HL-60/S4 treated with retinoic acid at 250 ng/mL for 4 days and 3 days (cell line): Measurements from ENCODE around the gene CBR1.
"Not testable (repeated sequence)": the region's sequence is repeated elsewhere in the genome, so short reads cannot be mapped to it uniquely, and the experiment has no call there.

Experiments used
- in situ Hi-C: fragments of 300-500 bp; cut with MboI; formaldehyde crosslinking; loops from 2 replicates; pipeline ENCODE4 v1.7.0; 2022; ENCODE audit warnings: low sequenced_read_pairs

CBR1 gene

DNA sequence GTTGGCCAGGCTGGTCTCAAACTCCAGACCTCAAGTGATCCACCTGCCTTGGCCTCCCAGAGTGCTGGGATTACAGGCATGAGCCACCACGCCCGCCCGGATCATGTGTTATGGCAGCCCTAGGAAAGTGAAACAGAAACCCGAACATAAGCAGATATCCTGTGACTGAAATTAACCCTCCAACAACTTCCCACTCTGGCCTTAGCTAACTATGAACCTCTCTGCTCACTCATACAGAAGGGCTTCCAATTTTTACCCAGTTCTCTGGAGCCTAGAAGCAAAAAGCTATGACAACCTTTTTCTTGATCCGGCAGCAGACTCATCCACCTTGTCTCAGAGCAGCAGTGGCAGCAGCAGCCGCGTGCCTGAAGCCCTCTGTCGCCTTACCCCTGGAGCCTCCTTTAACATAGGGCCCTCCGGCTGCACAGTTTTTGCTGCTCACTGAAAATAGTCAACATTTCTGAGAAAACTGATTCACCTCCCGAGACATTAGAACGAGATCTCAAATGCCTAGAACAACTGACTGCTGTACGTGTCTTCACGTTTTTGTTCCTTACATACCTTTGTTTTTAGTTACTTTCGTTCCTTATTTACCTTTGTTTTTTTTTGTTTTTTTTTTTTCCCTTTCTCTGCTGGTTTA, 9.3 kb downstream of the CBR1 start:
- in situ Hi-C loops, result no loop called here

DNA sequence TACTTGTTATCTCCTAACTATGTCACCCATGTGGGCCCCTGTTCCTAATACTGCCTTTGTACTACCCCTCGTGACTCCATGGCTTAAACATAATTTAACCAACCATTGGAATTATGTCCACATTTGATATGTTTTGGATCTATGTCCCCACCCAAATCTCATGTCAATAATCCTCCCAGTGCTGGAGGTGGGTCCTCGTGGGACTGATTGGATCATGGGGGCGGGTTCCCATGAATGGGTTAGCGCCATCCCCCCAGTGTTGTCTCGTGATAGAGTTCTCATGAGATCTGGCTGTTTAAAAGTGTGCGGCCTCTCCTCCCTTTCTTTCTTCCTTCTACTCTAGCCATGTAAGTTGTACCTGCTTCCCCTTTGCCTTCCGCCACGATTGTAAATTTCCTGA, 9.8 kb downstream of the CBR1 start:
- in situ Hi-C loops, result no loop called here

DNA sequence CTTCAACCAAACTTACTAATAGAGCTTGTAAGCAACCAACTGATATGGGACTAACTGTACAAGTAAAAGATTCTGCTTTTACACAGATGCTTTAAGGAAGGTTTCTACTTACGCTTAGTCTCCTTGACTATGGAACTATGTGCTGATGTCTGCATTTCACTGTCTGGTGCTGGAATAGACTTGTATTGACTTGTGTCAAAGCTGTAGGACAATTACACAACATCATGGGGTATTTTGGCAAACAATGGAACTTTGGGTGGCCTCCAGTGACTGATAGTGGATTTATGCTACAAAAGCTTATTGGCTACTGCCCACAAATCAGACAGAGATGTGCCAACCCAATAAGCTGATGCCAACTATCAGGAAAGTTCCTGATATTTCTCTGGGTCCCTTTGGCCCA, 10.6 kb downstream of the CBR1 start:
- in situ Hi-C loops, result no loop called here

DNA sequence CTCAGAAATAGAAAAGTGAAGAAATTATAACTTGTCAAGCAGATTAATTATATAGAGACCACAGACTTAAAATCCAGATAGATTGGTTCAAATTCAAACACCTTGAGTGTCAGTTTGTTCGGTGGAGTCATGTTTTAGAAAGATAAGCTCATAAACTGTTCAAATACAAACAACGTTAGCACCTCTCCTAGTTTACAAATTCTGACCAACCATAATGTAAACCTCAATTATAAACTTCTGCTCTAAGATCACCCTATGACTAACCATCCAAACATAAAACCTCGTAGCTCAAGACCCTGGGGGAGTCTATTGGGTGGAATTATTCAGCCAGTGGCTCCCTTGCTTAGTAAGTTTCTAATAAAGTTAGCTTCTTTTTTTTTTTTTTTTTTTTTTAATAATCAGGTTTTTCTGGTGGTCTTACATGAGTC, 12.4 kb downstream of the CBR1 start:
- in situ Hi-C loops, result no loop called here

DNA sequence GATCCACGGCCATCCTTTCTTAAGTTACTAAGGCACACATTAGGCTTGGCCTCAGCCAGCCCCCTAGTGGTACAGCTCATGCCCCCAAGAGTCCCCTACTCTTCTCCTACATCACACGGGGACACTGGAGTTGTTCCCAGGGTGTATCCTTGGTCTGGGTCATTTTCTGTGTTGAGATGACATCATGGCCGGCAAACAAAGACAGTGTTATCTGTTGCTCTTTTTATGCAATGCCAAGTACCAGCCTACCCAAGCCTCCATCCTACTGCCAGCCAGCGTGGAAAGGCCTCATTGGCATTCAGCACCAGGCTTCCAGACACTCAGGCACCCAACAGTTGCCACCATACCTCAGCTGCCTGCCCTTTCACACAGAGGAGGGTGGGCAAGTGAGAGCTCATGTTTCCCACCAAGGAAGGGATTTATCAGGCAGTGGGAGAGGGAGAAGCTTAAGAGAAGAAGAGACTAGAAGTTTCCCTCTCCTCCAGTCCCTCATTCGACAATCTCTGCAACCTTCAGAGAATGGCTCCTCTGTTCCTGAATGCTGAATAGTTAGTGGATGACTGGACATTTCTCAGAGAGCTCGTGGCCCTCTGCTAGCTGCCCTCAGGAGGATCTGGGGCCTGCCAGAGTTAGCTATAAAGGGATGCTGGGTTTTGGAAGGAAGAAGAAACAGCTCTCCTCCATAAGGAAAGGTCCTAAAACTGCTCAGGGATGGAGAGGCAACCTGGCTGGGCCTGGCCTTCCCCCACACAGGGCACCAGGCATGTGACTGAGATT, 17.7 kb downstream of the CBR1 start:
- in situ Hi-C loops, result no loop called here

DNA sequence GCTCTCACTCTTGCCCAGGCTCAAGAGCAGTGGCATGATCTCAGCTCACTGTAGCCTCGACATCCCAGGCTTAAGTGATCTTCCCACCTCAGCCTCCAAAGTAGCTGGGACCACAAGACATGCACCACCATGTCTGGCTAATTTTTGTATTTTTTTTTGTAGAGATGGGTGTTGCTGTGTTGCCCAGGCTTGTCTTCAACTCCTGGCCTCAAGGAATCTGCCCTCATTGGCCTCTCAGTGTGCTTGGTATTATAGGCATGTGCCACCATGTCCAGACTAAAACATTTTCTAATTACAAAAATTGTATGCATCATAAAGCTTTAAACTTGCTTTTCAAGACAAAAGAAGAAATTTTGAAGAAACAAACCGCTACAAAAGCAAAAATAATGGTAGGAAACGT, 20.1 kb downstream of the CBR1 start:
- in situ Hi-C loops, result no loop called here

DNA sequence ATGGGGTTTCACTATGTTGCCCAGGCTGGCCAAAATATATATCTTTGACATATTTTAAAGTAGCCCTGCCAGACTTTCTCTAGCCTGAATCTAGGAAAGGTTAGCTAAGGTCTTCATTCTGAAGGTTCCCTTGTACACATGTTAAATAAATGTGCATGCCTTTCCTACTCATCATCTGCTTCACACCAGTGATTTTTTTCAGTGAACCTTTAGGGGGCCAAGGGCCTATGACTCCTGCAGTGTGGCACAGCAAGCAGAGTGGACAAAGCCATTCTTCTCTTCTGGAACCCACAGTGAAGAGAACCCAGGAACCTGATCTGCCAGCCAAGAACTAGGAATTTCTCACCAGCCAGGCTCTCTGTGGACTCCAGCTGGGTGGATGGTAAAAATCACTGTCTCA, 22.9 kb downstream of the CBR1 start:
- in situ Hi-C loops, result no loop called here

DNA sequence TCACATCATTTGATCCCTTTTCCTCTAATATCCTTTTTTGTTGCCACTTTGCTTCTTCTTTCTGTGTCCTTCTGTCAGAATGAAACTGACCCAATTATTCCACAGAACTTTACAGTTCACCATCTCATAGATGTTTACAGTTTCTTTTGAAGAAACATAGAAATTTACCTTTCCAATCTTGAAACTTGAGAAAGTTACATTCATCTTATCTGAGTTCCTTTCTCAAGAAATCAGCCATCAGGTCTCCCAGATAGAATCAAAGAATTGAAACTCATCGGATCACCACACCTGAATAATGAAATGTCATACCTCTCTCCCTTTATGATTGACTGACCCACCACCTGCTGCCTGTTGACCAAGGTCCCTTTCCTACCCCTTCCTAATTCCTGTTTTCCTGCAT, 23.7 kb downstream of the CBR1 start:
- in situ Hi-C loops, result no loop called here

GRCh38 chr21:36096398-36097290, 26.8 kb downstream of the CBR1 start:
- in situ Hi-C loops, result no loop called here

DNA sequence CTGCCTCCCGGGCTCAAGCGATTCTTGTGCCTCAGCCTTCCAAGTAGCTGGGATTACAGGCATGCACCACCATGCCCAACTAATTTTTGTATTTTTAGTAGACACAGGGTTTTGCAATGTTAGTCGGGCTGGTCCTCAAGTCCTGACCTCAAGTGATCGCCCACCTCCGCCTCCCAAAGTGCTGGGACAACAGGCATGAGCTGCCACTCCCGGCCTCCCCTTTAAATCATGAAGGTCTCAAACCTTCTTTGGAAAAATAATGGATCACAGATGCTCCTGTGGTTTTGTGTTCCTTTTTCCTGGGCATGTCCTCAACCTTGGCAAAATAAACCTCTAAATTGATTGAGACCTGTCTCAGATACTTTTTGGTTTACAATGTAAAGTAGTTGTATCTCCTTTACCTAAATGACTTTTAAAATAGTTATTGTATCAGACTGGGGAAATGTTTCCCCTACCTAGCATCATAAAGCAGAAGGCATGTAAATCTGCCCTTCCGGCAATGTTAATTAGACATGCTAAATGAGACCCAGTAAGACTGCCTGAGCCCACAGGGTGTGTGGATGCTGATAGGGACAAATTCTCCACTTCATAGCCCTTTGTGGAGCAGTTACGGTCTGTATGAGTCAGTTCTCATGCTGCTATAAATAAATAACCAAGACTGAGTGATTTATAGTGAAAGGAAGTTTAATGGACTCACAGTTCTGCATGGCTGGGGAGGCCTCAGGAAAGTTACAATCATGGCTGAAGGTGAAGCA, 27.8 kb downstream of the CBR1 start:
- in situ Hi-C loops, result no loop called here

DNA sequence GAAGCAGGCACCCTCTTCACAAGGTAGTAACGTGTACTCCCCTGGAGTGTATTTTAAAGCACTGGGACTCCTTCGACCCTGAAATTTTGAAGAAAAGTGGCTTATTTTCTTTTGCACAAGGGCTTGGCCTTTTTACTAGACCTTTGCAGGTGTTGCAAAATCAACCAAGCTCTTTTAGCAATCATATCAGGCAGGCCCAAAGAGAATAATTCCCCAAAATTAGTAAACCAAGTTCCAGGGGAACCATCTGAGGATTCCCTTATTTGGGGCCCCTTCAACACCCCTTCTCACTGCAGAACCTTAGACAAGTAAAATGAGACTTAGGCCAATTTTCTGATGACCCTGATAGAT, 28.3 kb downstream of the CBR1 start:
- in situ Hi-C loops, result no loop called here

- in situ Hi-C loops, result no loop called here
These were observed 29.2 kb downstream of the CBR1 start for GRCh38 chr21:36099000-36099399.

- in situ Hi-C loops, result not testable (repeated sequence)
These were observed 29.9 kb downstream of the CBR1 start for GRCh38 chr21:36099695-36100211.

DNA sequence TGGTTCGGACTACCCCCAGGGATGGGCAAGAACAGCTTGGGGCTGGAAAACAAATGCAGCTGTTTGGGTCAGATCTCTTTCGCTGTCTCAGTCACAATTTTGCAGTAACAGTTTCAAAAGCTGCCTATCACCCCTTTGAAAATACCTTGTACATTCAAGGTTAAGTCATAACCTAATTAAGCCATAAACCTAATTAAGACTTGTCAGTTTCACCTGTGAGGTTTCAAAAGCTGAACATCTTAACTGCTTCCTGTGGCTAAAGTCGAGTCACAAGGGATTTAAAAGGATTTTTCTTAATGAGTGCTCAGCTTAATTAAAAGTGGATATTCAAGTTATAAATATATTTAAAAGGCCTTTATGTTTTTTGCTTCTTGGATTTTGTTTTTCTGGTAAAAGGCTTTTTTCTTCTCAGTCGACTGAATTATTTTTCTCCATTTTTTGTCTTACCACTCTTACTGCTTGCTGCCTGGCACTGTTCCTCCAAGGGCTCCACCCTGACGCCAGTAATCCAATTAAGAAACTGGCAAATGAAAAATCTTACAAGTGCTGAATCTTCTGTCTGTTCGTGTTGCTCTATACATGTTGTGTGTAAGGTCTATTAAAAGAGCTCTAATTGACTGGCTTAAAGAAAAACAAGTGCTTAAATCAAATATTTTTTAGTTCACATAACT, 31.3 kb downstream of the CBR1 start:
- in situ Hi-C loops, result no loop called here

DNA sequence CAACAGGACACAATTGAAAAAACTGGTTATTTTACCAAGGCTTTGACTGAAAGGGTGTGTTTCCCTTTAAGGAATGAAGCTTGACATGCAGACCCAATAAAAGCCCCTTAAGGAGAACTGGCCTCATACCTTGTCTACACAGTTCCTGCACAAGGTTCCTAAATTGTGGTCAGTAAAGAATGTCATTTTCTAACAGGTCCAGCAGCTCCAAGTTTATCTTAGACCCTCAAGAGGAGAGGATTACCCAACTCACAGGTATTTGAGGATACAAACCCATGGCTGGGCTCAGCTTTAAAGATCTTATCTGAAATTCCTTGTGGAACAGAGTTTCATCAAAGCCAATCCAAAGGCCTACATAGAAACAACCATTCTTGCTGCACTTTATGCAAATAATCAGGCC, 33.6 kb downstream of the CBR1 start:
- in situ Hi-C loops, result no loop called here

- in situ Hi-C loops, result no loop called here
These were observed 34.8 kb downstream of the CBR1 start for GRCh38 chr21:36104317-36105300.

GRCh38 chr21:36105327-36105842, 35.6 kb downstream of the CBR1 start:
- in situ Hi-C loops, result no loop called here

- in situ Hi-C loops, result no loop called here
These were observed 40.0 kb downstream of the CBR1 start for GRCh38 chr21:36109868-36110267.

- in situ Hi-C loops, result no loop called here
These were observed 41.4 kb downstream of the CBR1 start for GRCh38 chr21:36111238-36111637.
